HG03039 (cell line): ENCODE data around the gene NGRN.

Experiments used
- ATAC-seq: cut with Tn5 transposase; IDR thresholded peaks from one replicate; pipeline ENCODE4 v1.9.1; 2021; ENCODE audit warnings: mild to moderate bottlenecking, moderate library complexity; ENCODE audit not compliant: unreplicated experiment

The NGRN gene

DNA sequence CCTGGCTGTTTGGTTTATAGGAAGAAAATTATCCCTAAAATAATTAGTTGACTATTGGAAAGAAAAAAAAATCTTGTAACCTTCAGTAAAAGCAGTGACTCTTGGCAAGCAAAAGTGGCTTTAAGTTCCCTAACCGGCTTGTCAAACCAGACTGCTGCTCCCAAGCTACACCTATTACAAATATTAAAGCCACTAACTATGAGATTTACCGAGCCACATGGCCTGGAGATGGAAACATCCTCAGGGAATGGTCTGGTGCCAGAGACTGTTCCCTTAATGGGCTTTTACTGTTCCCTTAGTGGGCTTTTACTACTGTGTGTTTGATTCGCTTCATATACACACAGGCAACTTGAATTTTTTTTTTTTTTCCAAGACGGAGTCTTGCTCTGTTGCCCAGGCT is 50.7 kb downstream of the NGRN start:
- ATAC-seq, result no peak

GRCh38 chr15:90318591-90318990 is 53.1 kb downstream of the NGRN start:
- ATAC-seq, result no peak

DNA sequence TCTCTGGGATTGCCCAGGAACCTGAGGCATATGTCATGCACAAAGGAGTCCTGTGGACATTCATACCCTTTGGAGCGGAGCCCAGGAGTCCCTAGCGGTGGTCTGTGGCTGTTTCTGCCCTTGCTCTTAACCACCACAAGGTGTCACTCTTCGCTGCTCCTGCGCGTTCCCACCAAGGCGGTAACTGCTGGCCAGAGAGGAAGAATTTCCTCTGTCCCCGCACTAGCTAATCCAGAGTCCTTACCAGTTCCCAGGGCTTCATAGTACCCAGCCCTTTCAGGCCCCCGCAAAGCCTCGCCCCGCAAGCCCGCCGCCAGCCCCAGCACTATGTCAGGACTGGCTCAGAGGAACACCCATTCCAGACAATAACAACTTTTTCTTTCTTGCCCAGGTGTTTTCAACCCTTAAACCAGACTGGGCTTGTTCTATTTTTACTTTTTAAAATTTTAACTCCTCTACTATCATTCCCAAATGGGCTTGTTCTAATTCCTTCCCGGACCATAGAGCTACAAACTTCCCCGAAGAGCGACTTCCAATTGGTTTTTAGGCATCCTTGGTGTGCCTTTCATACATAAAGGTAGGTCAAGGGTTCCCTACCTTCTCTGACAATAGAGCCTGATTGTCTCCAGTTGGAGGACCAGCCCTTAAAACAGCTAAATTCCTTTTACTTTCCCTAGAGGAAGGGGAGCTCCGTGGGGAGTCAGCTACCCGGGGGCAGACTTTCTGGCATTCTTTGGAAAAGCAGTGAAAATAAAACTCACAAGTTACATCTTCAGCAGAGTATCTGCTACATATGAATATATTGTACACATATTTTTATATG is 54.8 kb downstream of the NGRN start:
- ATAC-seq, result no peak

DNA sequence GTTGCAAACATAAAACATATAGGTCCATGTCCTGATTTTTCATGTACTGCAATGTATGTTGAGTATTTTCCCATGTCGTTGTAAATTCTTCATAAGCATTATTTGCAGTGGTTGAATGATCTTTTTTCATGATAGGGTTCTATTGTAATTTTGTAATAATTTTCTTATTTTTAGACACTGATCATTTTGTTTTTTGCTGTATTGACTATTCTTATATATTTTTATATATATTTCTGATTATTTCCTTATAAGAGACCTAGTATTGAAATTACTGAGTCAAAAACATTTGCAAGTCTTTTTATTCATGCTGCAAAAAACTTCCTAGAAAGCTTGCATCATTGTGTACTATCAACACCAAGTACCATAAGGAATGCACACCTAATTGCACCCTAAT is 55.4 kb downstream of the NGRN start:
- ATAC-seq, result no peak
